OCI-LY3 (cell line): ENCODE data around the gene CHN2.

ENCODE experiments used
- H2AFZ ChIP-seq: fragments of 200-600, 300-600 bp; shearing (Covaris generic); 2 replicates; pipeline ENCODE4 v1.6.0; 2014; ENCODE audit warnings: antibody characterized with exemption, low read depth, low read length
- H3K27ac ChIP-seq: fragments of 200-600, 300-600 bp; sonication (generic); 2 replicates; pipeline ENCODE4 v1.5.1; 2014; ENCODE audit warnings: mild to moderate bottlenecking, low read length, moderate library complexity, mixed read lengths
- H3K27me3 ChIP-seq: fragments of 200-600, 300-600 bp; sonication (generic); 2 replicates; pipeline ENCODE4 v1.6.1; 2014; ENCODE audit warnings: low read depth, low read length, mixed read lengths
- H3K36me3 ChIP-seq: fragments of 200-600, 300-600 bp; sonication (generic); replicated peaks from 2 replicates; pipeline ENCODE3; 2014; ENCODE audit warnings: low read depth, low read length, mixed read lengths
- H3K4me1 ChIP-seq: fragments of 300-600, 200-600 bp; sonication (generic); 2 replicates; pipeline ENCODE4 v1.6.1; 2014; ENCODE audit warnings: low read length, mixed read lengths
- H3K4me2 ChIP-seq: fragments of 200-600, 300-600 bp; sonication (generic); 2 replicates; pipeline ENCODE4 v1.6.1; 2014; ENCODE audit warnings: low read length, mixed read lengths
- H3K4me3 ChIP-seq: fragments of 300-600, 200-600 bp; sonication (generic); 2 replicates; pipeline ENCODE4 v1.5.1; 2014; ENCODE audit warnings: antibody characterized with exemption, mild to moderate bottlenecking, low read length, moderate library complexity
- H3K79me2 ChIP-seq: fragments of 300-600, 200-600 bp; shearing (Covaris generic); 2 replicates; pipeline ENCODE4 v1.6.1; 2014; ENCODE audit warnings: mild to moderate bottlenecking, low read length, mixed read lengths
- H3K9ac ChIP-seq: fragments of 300-600, 200-600 bp; shearing (Covaris generic); 2 replicates; pipeline ENCODE4 v1.6.0; 2014; ENCODE audit warnings: mild to moderate bottlenecking, low read length, moderate library complexity
- H3K9me3 ChIP-seq: fragments of 200-600, 300-600 bp; shearing (Covaris generic); 2 replicates; pipeline ENCODE4 v1.6.1; 2014; ENCODE audit warnings: low read length, mixed read lengths; ENCODE audit not compliant: insufficient read depth
- H4K20me1 ChIP-seq: fragments of 200-600, 300-600 bp; sonication (generic); 2 replicates; pipeline ENCODE4 v1.6.1; 2016; ENCODE audit warnings: low read length, mixed read lengths; ENCODE audit not compliant: insufficient read depth
- EZH2phosphoT487 ChIP-seq: fragments of 200-600 bp; shearing (Covaris generic); IDR thresholded peaks from 2 replicates; pipeline ENCODE4 v1.6.1; 2018; ENCODE audit warnings: antibody characterized with exemption, mixed run types, low read depth
- TF ChIP-seq, protein P1 (sequence below): fragments of 200-600, 300-600 bp; sonication (generic); IDR thresholded peaks from 2 replicates; pipeline ENCODE4 v1.5.1; 2014; ENCODE audit warnings: antibody characterized with exemption, low read length, low read depth

The CHN2 gene

DNA sequence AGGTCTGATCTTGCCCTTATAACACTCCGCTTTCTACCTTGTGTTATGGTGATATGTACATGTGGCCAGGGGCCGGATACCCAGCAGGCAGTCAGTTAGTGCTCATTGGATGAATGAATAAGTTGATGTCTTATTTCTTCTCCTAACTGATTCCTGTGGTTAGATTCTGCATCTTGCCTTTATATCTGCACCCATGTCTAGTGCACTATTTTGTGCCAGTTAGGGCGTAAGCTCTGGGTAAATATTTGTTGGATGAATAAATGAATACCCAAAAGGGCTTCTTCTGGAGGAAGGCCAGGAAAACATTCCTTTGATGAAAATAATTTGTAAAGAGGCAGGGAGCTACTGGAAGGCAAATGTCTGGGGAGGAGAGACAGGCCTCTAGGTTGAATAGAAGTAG lies 148.2 kb downstream of the CHN2 start:
- Histone ChIP-seq H3K9me3 (no peaks in the 10 kb centered on the region), H3K4me3 (no peak overlapping the region), H4K20me1 (no peaks in the 10 kb centered on the region), H3K79me2 (no peaks in the 10 kb centered on the region), H2AFZ (no peak overlapping the region), H3K36me3 (no peaks in the 10 kb centered on the region), H3K4me1 (peaks cover 13% of the 10 kb centered on the region), H3K27ac (no peak overlapping the region), H3K4me2 (0 out of 2 replicates have a peak overlapping the region, but pooled peaks have one; percentile 53), H3K9ac (no peak overlapping the region), H3K27me3 (peaks cover 2% of the 10 kb centered on the region)
- no peak for TF ChIP-seq EZH2phosphoT487
- TF ChIP-seq, protein P1, sequence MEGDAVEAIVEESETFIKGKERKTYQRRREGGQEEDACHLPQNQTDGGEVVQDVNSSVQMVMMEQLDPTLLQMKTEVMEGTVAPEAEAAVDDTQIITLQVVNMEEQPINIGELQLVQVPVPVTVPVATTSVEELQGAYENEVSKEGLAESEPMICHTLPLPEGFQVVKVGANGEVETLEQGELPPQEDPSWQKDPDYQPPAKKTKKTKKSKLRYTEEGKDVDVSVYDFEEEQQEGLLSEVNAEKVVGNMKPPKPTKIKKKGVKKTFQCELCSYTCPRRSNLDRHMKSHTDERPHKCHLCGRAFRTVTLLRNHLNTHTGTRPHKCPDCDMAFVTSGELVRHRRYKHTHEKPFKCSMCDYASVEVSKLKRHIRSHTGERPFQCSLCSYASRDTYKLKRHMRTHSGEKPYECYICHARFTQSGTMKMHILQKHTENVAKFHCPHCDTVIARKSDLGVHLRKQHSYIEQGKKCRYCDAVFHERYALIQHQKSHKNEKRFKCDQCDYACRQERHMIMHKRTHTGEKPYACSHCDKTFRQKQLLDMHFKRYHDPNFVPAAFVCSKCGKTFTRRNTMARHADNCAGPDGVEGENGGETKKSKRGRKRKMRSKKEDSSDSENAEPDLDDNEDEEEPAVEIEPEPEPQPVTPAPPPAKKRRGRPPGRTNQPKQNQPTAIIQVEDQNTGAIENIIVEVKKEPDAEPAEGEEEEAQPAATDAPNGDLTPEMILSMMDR = no peak

DNA sequence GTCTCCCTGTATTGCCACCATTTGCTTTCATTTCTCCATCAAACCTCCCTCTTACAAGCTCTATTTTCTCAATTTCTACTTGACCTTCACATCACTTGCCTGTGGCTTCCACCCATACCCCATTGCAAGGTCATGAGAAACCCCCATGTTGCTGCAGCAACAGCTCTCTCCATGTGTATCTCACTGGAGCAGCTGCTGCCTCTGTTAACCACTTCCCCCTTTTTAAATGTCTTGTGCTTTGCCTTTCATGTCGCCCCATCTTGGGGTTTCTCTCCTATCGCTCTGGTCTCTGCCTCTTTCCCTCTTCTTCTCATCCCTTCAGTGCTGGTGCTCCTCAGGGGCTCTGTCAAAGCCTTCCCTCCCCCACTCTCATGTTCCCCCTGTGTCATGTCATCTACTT lies 148.8 kb downstream of the CHN2 start:
- Histone ChIP-seq H3K36me3 (no peaks in the 10 kb centered on the region), H3K9me3 (no peaks in the 10 kb centered on the region), H2AFZ (no peak overlapping the region), H3K9ac (no peak overlapping the region), H3K4me2 (peak overlapping the region; percentile 53), H3K4me1 (peaks cover 13% of the 10 kb centered on the region), H3K27ac (no peak overlapping the region), H4K20me1 (no peaks in the 10 kb centered on the region), H3K27me3 (peaks cover 6% of the 10 kb centered on the region), H3K4me3 (0 out of 2 replicates have a peak overlapping the region, but pooled peaks have one; percentile 11), H3K79me2 (no peaks in the 10 kb centered on the region)
- no peak for TF ChIP-seq EZH2phosphoT487
- TF ChIP-seq, protein P1 = no peak

DNA sequence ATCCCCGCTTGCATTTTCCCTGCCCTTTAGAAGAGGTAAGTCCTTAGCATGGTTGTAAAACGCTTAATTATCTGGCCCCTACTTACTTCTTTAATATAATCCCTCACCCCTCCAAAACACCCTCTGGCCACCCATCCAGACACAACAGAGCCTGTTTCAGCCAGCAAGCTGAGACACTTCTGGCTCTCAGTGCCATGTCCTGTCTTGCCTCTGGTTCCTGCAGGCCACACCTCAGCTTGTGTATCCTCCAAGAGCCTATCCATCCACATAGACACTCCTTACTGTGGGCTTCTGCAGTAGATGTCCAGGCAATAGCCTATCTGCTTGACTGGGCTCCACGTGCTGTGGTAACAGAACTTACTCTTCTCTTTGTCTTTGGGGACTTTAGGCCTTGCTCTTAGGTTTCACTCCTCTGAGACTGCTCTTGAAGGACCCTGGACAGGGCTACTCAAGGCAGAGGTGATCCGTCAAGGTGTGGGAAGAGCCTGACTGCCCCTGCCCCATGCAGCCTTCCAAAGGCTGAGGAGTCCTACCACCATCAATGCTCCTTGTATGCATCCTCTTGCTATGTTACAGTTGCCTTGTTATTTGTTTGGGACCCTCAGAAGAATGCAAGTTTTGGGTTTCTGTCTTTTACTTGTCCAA lies 149.9 kb downstream of the CHN2 start:
- Histone ChIP-seq H3K79me2 (no peaks in the 10 kb centered on the region), H3K27me3 (peaks cover 10% of the 10 kb centered on the region), H3K4me1 (peaks cover 13% of the 10 kb centered on the region), H2AFZ (no peak overlapping the region), H3K4me3 (no peak overlapping the region), H4K20me1 (no peaks in the 10 kb centered on the region), H3K9me3 (no peaks in the 10 kb centered on the region), H3K27ac (no peak overlapping the region), H3K36me3 (no peaks in the 10 kb centered on the region), H3K4me2 (no peak overlapping the region), H3K9ac (no peak overlapping the region)
- no peak for TF ChIP-seq EZH2phosphoT487
- TF ChIP-seq, protein P1 = no peak

DNA sequence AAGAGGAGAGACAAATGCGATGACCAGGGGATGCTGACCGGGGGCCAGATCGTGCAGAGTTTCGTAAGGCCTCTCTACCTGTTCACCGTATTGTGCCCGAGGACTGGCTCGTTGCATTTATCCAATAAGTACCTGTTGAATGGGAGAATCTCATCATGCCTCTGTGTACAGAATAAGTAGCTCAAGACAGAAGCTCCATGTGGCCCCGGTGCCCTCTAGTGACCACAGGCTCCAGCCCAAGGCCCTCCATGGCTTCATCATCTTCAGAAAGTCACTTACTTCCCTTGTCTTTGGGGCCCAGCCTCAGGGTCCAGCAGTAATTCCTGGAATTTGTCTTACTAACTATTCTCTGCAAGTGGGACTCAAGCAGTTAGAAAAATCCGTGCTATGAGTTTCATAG lies 151.0 kb downstream of the CHN2 start:
- no peak overlapping the region for H3K4me3 ChIP-seq
- H4K20me1 ChIP-seq = no peaks in the 10 kb centered on the region
- no peak overlapping the region for H3K4me2 ChIP-seq
- H3K36me3 ChIP-seq = no peaks in the 10 kb centered on the region
- H3K27me3 ChIP-seq = peaks cover 14% of the 10 kb centered on the region
- H3K27ac ChIP-seq = no peak overlapping the region
- H3K9ac ChIP-seq = no peak overlapping the region
- H2AFZ ChIP-seq = no peak overlapping the region
- no peaks in the 10 kb centered on the region for H3K79me2 ChIP-seq
- TF ChIP-seq EZH2phosphoT487 = no peak
- TF ChIP-seq, protein P1 = peak; percentile 54
- H3K9me3 ChIP-seq = no peaks in the 10 kb centered on the region
- peaks cover 13% of the 10 kb centered on the region for H3K4me1 ChIP-seq
